HG03354 (cell line): ENCODE results near the gene KLF11.
A peak's percentile ranks its signal among the peaks of the same experiment; 100 is the strongest.

Experiments
- ATAC-seq: cut with Tn5 transposase; IDR thresholded peaks from one replicate; pipeline ENCODE4 v1.9.1; 2021; ENCODE audit warnings: mild to moderate bottlenecking; ENCODE audit not compliant: unreplicated experiment, poor library complexity, severe bottlenecking

Gene KLF11

DNA sequence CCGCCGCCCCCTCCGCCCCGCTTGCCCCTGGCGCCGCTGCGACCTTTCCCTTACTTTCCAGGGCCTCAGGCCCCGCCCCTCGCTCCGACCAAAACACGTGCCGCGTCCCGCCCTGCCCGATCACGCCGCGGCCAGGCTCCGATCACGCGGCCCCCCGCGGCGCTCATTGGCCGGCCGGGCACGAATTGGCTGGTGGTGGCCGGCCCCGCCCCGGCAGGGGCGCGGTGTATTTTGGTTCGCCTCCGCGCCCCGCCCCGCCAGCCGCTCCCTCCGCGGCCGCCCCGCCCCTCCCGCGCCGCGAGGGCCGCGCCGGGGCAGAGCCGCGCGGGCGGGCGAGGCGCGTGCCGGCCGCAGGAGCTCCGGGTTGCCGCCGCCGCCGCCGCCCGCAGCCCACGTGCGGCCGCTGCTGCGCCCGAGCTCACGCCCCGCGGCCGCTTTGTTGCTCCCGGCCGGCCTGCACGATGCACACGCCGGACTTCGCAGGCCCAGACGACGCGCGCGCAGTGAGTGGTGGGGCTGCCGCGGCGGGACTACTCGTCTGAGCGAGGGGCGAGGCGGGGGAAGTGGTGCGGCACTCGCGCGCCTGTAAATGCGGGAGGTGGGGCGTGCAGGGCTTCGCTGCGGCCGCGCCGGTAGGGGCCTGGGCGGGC, at the start of gene KLF11:
KLF11 (plus strand) TSS at position 295 of the 650 bp plus-strand sequence; CDS start at position 462, 167 bp downstream.
- peak; percentile 83 for ATAC-seq

GRCh38 chr2:9994462-9994861, 48.9 kb upstream of the KLF11 start:
- no peak for ATAC-seq

GRCh38 chr2:9995059-9995458, 48.3 kb upstream of the KLF11 start:
- no peak for ATAC-seq

DNA sequence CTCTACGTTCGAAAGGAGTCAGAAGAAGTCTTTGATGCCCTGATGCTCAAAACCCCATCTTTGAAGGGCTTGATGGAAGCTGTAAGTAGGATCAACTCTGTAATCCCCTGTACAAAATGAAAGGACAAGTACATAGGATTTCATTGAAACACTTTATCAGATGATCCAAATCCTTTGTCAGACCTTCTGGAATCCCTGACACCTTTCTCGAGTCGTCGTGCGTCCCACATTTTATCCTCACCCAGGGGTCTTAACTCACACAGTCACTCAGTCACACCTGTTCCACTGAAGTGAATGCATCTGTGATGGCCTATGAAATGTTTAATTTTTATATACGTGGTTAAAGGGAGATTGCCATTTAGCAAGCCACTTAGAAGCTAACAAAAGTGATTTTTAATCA, 47.0 kb upstream of the KLF11 start:
- ATAC-seq: no peak

GRCh38 chr2:9997936-9998335, 45.4 kb upstream of the KLF11 start:
- ATAC-seq: no peak

DNA sequence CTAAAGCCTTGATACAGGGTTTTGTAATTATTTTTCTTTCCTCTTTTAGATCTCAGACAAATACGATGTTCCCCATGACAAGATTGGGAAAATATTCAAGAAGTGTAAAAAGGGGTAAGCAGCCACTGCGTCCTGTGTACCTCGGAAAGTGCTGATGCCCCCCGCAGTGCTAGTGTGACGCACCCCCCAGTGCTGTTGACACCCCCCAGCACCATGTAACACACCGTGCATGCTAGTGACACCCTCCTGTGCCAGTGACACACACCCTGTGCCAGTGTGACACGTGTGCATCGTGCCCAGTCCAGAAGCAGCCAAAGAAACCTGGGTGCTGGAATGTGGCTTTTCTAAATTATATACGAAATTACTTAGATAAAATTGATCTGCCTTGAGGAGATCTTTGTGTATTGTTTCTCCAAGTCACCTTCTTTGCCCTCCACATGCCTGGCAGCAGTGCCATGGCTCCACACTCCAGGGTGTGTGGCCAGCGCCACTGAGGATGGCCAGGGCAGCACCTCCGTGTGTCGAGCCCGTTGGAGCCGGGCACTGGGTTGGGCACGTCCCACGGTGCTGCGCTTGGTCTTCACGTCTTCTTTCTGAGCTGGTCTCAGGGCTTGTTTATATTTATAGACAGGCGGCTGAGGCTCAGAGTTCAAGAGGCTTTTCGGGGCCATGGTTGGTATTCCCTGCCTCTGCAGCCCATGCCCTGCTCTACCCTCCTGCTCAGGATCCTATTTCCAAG, 44.3 kb upstream of the KLF11 start:
- ATAC-seq: no peak

DNA sequence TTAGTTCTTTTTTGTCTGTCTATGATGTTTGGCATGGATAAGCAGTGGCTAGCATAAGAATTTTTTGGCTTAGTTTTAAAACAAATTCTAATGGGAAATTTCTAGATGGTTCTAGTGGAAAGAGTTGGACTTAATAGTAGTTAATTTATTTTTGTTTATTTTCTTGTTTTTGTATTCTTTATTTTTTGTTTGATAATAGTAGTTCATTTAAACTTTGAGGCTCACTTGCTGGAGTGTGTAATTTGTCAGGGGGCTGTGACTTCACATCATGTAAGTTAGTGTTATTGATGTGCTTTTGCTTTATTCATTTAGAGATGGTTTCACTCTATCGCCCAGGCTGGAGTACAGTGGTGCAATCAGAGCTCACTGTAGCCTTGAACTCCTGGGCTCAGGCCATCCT, 43.7 kb upstream of the KLF11 start:
- ATAC-seq: no peak

GRCh38 chr2:10000541-10000940, 42.8 kb upstream of the KLF11 start:
- no peak for ATAC-seq

DNA sequence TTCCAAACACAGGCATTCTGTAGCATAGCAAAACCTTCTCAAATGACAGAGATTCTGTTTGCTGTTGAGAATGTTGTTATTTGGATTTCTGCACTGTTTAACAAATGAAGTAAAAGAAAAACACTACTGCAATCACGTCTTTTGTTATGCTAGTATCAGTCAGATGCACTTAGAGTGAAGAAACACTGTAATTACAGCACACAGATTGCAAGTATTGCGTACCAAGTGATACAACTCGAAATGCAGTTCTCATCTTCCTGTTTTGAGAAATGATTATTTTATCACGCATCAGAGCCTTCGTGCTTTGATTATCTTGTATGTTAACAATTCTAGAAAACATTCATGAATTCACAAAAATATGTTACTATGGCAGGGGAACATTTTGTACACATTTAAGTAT, 41.8 kb upstream of the KLF11 start:
- no peak for ATAC-seq

DNA sequence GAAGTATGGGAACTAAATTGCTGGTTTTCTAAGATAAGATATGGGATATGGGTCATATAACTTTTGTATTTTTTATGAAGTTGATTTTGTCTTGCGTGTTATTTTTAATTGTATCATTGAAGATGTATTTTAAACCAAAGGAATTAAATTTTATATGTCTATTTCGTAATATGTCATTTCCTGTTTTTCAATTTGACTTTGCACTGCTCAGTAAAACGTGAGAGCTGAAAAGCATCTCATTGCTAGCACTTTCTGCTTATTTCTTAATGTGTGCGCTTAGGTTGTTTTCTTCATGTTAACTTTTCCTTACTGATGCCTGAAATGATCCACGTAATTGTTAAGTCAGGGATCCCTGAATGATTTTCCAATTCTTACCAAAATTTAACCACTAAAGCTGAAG, 41.2 kb upstream of the KLF11 start:
- ATAC-seq: no peak

DNA sequence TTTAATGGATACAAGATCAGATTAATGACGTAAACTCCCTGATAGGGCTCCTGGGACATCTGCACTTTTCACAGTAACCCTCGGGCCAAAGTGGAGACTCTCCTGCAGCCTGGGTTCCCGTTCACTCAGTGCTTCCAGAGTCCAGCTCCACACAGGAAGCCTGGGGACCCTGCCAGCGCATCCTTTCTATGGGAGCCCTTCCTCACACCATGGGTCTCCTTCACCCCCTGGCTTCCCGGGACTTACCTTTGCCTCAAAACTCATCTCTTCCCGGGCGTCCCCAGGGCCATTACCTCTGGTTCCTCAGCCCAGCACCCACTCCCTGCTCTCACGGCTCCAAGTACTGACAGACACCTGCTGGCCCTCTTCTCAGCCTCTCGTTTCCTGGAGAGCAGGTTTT, 40.7 kb upstream of the KLF11 start:
- ATAC-seq: no peak

- no peak for ATAC-seq
Measured at GRCh38 chr2:10003206-10004125, 39.9 kb upstream of the KLF11 start.

DNA sequence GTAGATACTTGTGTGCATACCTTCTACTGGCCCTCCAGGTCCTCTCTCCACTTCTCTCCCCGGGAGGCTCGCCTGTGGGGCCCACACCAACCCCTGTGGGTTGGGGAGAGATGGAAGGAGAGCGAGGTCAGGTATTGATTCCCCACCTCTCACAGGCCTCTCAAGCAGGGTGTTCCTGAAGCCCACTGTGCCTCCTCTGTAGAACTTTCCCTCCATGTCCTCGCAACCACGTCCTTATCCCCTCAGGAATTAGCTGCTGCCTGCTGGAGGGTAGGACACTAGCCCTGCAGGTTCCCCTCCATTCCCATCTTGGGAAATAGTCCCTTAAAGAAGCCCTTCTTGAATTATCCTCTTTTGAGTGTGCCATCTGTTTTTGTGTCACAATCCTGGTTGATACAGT, 38.9 kb upstream of the KLF11 start:
- ATAC-seq: no peak

DNA sequence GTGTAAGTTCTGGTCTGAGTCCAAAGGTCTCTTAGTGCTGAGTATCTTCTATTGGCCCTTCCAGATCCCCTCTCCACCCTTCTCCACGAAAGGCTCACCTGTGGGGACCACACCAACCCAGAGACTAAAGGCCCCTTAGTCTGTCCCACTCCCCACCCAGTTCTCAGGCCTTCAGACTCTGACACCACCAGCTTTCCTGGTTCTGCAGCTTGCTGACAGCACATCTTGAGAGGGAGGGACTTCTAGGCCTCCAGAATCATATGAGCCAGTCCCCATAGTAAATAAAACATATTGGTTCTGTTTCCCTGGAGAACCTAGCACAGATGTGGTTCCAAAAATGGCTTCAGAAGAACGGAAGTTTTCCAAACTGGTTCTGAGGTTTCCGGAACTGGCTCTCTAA, 38.5 kb upstream of the KLF11 start:
- no peak for ATAC-seq

DNA sequence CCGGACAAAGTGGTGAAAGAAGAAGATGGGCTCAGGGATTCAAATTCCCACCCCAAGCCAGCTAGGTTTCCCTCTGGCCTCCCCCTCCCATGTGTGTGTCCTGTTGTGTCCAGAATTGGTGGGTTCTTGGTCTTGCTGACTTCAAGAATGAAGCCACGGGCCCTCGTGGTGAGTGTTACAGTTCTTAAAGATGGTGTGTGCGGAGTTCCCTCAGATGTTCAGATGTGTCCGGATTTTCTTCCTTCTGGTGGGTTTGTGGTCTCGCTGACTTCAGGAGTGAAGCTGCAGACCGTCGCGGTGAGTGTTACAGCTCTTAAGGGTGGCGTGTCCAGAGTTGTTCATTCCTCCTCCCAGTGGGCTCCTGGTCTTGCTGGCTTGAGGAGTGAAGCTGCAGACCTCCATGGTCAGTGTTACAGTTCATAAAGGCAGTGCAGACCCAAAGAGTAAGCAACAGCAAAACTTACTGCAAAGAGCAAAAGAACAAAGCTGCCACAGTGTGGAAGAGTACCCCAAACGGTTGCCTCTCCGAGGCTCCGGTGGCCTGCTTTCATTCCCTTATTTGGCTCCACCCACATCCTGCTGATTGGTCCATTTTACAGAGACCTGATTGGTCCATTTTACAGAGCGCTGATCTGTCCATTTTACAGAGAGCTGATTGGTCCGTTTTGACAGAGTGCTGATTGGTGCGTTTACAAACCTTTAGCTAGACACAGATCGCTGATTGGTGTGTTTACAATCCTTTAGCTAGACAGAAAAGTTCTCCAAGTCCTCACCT, 37.7 kb upstream of the KLF11 start:
- no peak for ATAC-seq

- ATAC-seq: no peak
Measured at GRCh38 chr2:10006236-10007161, 36.9 kb upstream of the KLF11 start.

DNA sequence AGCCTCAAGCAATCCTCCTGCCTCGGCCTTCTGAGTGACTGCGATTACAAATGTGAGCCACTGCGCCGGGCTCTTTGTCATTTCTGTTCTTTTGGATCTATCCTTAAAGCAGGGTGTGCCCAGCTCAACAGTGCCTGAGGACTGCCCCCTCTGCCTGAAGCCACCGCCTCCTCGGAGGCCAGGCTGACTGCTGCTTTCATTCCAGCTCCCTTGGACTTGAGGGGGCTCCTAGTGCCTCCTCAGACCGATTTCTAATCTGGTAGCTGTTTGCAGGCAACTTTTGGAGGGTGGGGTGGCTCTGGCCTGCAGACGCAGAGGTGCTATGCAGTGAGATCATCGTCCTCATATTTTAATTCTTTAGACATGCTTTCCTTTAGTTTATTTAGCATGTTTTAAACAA, 35.9 kb upstream of the KLF11 start:
- no peak for ATAC-seq

- ATAC-seq: no peak
Measured at GRCh38 chr2:10007921-10008808, 35.2 kb upstream of the KLF11 start.
